Liver (tissue), 5 donors: ENCODE measurements around the gene NFATC2. TPM values are rescaled to one million over a fixed set of nuclear protein-coding genes. Genes with fewer than 3 reads are reported as not detected.

Experiments used
- polyA plus RNA-seq, 2 donors: library from polyadenylated mRNA; stranded (reverse) in 1 of 2; unstranded in 1 of 2; fragments of 200-250 nt in 1 of 2; fragments of >200 nt in 1 of 2; fragmentation: Nextera tagmentation in 1 of 2; extraction: Ambion mirVana in 1 of 2; gene quantifications; one replicate each; pipeline versions ENCODE4 v1.2.1 to v1.2.3, GENCODE V29; 2013 to 2015
- small RNA-seq: library from RNA; depleted of rRNA; stranded (forward); fragments of <200 nt; gene quantifications from one replicate; pipeline ENCODE3, GENCODE V24; 2014
- total RNA-seq, 2 donors: library from RNA; depleted of rRNA; stranded (reverse); fragments of >200 nt; gene quantifications; one replicate each; pipeline ENCODE4 v1.2.3, GENCODE V29; 2014
- donor health status: healthy.
- donor health status: healthy.
- donor health status: healthy.

NFATC2 gene
- total and polyA plus RNA-seq, 4 donors: 1.2 to 6.7 (median 2.6) TPM

Small RNA genes lying within 50 kb of the gene (small RNA-seq; reads per million reads assigned to genes)
- gene MIR3194: 0.15 reads per million

Other genes with a start within 250 kb of the NFATC2 start
- 10 to 100 TPM; 14.7 to 16.7 TPM for gene ATP9A, start 225.7 kb upstream of the NFATC2 start, total RNA-seq
- 1 to 10 TPM; 2.4 to 5.1 TPM for gene ATP9A, start 225.7 kb upstream of the NFATC2 start, polyA plus RNA-seq